Astrocyte (in vitro differentiated cells and primary cell): ENCODE measurements around the gene PTCH1. TPM values are rescaled to one million over a fixed set of nuclear protein-coding genes. Genes with fewer than 3 reads are reported as not detected.

ENCODE experiments used
- DNase-seq: peaks from one replicate; pipeline ENCODE4 v3.0.0-alpha.2; 2010; ENCODE audit warnings: low read depth
- FAIRE-seq: peaks from 2 replicates; lab custom pipeline; 2011; peaks lifted over from hg19 to GRCh38; lab: Jason Lieb, UNC
- H2AFZ ChIP-seq: 2 replicates; pipeline ENCODE4 v1.6.0; 2012; ENCODE audit warnings: low read depth, low read length, inconsistent platforms
- H3K27ac ChIP-seq: 2 replicates; pipeline ENCODE4 v1.5.1; 2011; ENCODE audit warnings: low read depth, low read length, inconsistent platforms
- H3K27me3 ChIP-seq: 2 replicates; pipeline ENCODE4 v1.6.0; 2011; ENCODE audit warnings: low read length, inconsistent platforms; ENCODE audit not compliant: insufficient read depth
- H3K36me3 ChIP-seq: 2 replicates; pipeline ENCODE4 v1.5.1; 2011; ENCODE audit warnings: low read length, inconsistent platforms; ENCODE audit not compliant: insufficient read depth
- H3K4me1 ChIP-seq: 2 replicates; pipeline ENCODE4 v1.5.1; 2011; ENCODE audit warnings: low read length, inconsistent platforms; ENCODE audit not compliant: insufficient read depth
- H3K4me2 ChIP-seq: 2 replicates; pipeline ENCODE4 v1.6.0; 2012; ENCODE audit warnings: low read length, inconsistent platforms
- H3K4me3 ChIP-seq: 2 replicates; pipeline ENCODE4 v1.5.1; 2011; ENCODE audit warnings: low read depth, mild to moderate bottlenecking, low read length, inconsistent platforms; ENCODE audit not compliant: insufficient read depth
- H3K79me2 ChIP-seq: 2 replicates; pipeline ENCODE4 v1.6.0; 2012; ENCODE audit warnings: mild to moderate bottlenecking, low read length, inconsistent platforms; ENCODE audit not compliant: insufficient read depth
- H3K9ac ChIP-seq: 2 replicates; pipeline ENCODE4 v1.6.0; 2012; ENCODE audit warnings: mild to moderate bottlenecking, low read length, inconsistent platforms
- H3K9me3 ChIP-seq: 2 replicates; pipeline ENCODE4 v1.5.1; 2012; ENCODE audit warnings: low read depth, mild to moderate bottlenecking, low read length, inconsistent platforms; ENCODE audit not compliant: insufficient read depth
- H4K20me1 ChIP-seq: 2 replicates; pipeline ENCODE4 v1.6.0; 2012; ENCODE audit warnings: low read length, inconsistent platforms; ENCODE audit not compliant: insufficient read depth
- H3K27ac Mint-ChIP-seq: one replicate; pipeline ENCODE4 v1.8.0; 2021; ENCODE audit warnings: mild to moderate bottlenecking, mixed read lengths; ENCODE audit not compliant: unreplicated experiment
- H3K27me3 Mint-ChIP-seq: one replicate; pipeline ENCODE4 v1.8.0; 2021; ENCODE audit warnings: low read depth, mixed read lengths; ENCODE audit not compliant: unreplicated experiment
- H3K36me3 Mint-ChIP-seq: one replicate; pipeline ENCODE4 v1.8.0; 2021; ENCODE audit warnings: low read depth, mixed read lengths; ENCODE audit not compliant: unreplicated experiment
- H3K4me1 Mint-ChIP-seq: one replicate; pipeline ENCODE4 v1.8.0; 2021; ENCODE audit warnings: low read depth, mixed read lengths; ENCODE audit not compliant: unreplicated experiment
- H3K4me3 Mint-ChIP-seq: one replicate; pipeline ENCODE4 v1.8.0; 2021; ENCODE audit warnings: mild to moderate bottlenecking, moderate library complexity, mixed read lengths; ENCODE audit not compliant: unreplicated experiment
- H3K9me3 Mint-ChIP-seq: one replicate; pipeline ENCODE4 v1.8.0; 2021; ENCODE audit warnings: mild to moderate bottlenecking, mixed read lengths; ENCODE audit not compliant: unreplicated experiment
- CTCF ChIP-seq: IDR thresholded peaks from 2 replicates; pipeline ENCODE4 v1.5.1; 2011; ENCODE audit warnings: low read depth, mild to moderate bottlenecking, inconsistent platforms, low read length, moderate library complexity; ENCODE audit not compliant: insufficient read depth
- EZH2 ChIP-seq: IDR thresholded peaks from 2 replicates; pipeline ENCODE4 v1.6.1; 2012; ENCODE audit warnings: mild to moderate bottlenecking, low read length, inconsistent platforms; ENCODE audit not compliant: insufficient read depth
- total RNA-seq: library from RNA; stranded (reverse); gene quantifications from 2 replicates; pipeline ENCODE4 v1.2.1, GENCODE V29; 2021

The PTCH1 gene
- total RNA-seq, 1 donor from 2014 or later = 21.3 TPM

- Histone ChIP-seq H2AFZ (no peak overlapping the region), H3K27ac (no peak overlapping the region), H3K4me3 (no peak overlapping the region), H3K4me2 (no peak overlapping the region), H4K20me1 (no peaks in the 10 kb centered on the region), H3K27me3 (no peaks in the 10 kb centered on the region), H3K9me3 (no peaks in the 10 kb centered on the region), H3K36me3 (no peaks in the 10 kb centered on the region), H3K79me2 (no peaks in the 10 kb centered on the region), H3K9ac (no peak overlapping the region), H3K4me1 (no peaks in the 10 kb centered on the region)
- Mint-ChIP-seq H3K27ac (no peak overlapping the region), H3K9me3 (no peaks in the 10 kb centered on the region), H3K36me3 (peaks cover 54% of the 10 kb centered on the region), H3K4me1 (no peaks in the 10 kb centered on the region), H3K4me3 (no peak overlapping the region), H3K27me3 (peaks cover 4% of the 10 kb centered on the region)
- FAIRE-seq (no peak), DNase-seq (no peak)
- no peak for TF ChIP-seq EZH2
- TF ChIP-seq CTCF = no peak
Observed at GRCh38 chr9:95451065-95451426, 65.7 kb downstream of the PTCH1 start.

- no peaks in the 10 kb centered on the region for H3K27me3 ChIP-seq
- peaks cover 3% of the 10 kb centered on the region for H3K36me3 ChIP-seq
- no peaks in the 10 kb centered on the region for H3K9me3 ChIP-seq
- H4K20me1 ChIP-seq = no peaks in the 10 kb centered on the region
- no peak overlapping the region for H3K27ac ChIP-seq
- H3K27ac Mint-ChIP-seq = no peak overlapping the region
- peaks cover 4% of the 10 kb centered on the region for H3K27me3 Mint-ChIP-seq
- H3K4me3 ChIP-seq = no peak overlapping the region
- H2AFZ ChIP-seq = no peak overlapping the region
- TF ChIP-seq EZH2 = no peak
- TF ChIP-seq CTCF = no peak
- H3K79me2 ChIP-seq = no peaks in the 10 kb centered on the region
- H3K9me3 Mint-ChIP-seq = no peaks in the 10 kb centered on the region
- no peaks in the 10 kb centered on the region for H3K4me1 Mint-ChIP-seq
- no peak overlapping the region for H3K9ac ChIP-seq
- H3K4me1 ChIP-seq = no peaks in the 10 kb centered on the region
- H3K4me2 ChIP-seq = no peak overlapping the region
- H3K36me3 Mint-ChIP-seq = peaks cover 51% of the 10 kb centered on the region
- no peak for DNase-seq
- FAIRE-seq = no peak
- no peak overlapping the region for H3K4me3 Mint-ChIP-seq
Observed at GRCh38 chr9:95450171-95451064, 66.4 kb downstream of the PTCH1 start.

- no peak overlapping the region for H3K4me2 ChIP-seq
- FAIRE-seq (no peak), DNase-seq (no peak)
- peaks cover 4% of the 10 kb centered on the region for H3K27me3 Mint-ChIP-seq
- no peak overlapping the region for H3K27ac Mint-ChIP-seq
- no peaks in the 10 kb centered on the region for H3K9me3 Mint-ChIP-seq
- no peaks in the 10 kb centered on the region for H3K9me3 ChIP-seq
- H3K9ac ChIP-seq = no peak overlapping the region
- no peaks in the 10 kb centered on the region for H4K20me1 ChIP-seq
- TF ChIP-seq EZH2 = no peak
- H3K27me3 ChIP-seq = no peaks in the 10 kb centered on the region
- H3K4me1 ChIP-seq = no peaks in the 10 kb centered on the region
- H3K36me3 Mint-ChIP-seq = peaks cover 42% of the 10 kb centered on the region
- no peaks in the 10 kb centered on the region for H3K4me1 Mint-ChIP-seq
- H3K36me3 ChIP-seq = peaks cover 10% of the 10 kb centered on the region
- H2AFZ ChIP-seq = no peak overlapping the region
- H3K4me3 ChIP-seq = no peak overlapping the region
- no peak overlapping the region for H3K4me3 Mint-ChIP-seq
- no peak overlapping the region for H3K27ac ChIP-seq
- no peaks in the 10 kb centered on the region for H3K79me2 ChIP-seq
Observed at GRCh38 chr9:95449016-95449415, 67.8 kb downstream of the PTCH1 start.
